A673 (cell line): ENCODE results near the gene PACRG. TPM values are rescaled to one million over a fixed set of nuclear protein-coding genes. Genes with fewer than 3 reads are reported as not detected.

Experiments
- BruUV-seq: library from RNA; stranded (reverse); fragments of 400-500 nt; replicated peaks from 2 replicates; lab custom pipeline; 2021; lab: Mats Ljungman, UMichigan
- CTCF ChIA-PET: fragments of 300-600 bp; sonication (Branson Sonifier 250); formaldehyde crosslinking; loops from one replicate; lab custom pipeline; 2022; ENCODE audit warnings: antibody characterized with exemption; lab: Charles Lee
- POLR2A ChIA-PET: fragments of 300-600 bp; sonication (Branson Sonifier 250); formaldehyde crosslinking; loops from one replicate; lab custom pipeline; 2022; ENCODE audit warnings: antibody characterized with exemption; ENCODE audit not compliant: low non-redundant PET; lab: Charles Lee
- DNase-seq: peaks from one replicate; pipeline ENCODE4 v3.0.0-alpha.2; 2015; ENCODE audit warnings: low spot score
- H3K27ac ChIP-seq: fragments of 200-600 bp; sonication (generic); 2 replicates; pipeline ENCODE4 v1.5.1; 2016; ENCODE audit warnings: mixed run types, low read depth, mild to moderate bottlenecking, mixed read lengths, antibody characterized with exemption, low read length; ENCODE audit not compliant: poor library complexity, severe bottlenecking
- H3K27me3 ChIP-seq: fragments of 200-600 bp; sonication (generic); replicated peaks from 2 replicates; pipeline ENCODE4 v1.6.1; 2017; ENCODE audit warnings: mixed run types, low read depth, mild to moderate bottlenecking, mixed read lengths, antibody characterized with exemption, low read length; ENCODE audit not compliant: insufficient read depth, poor library complexity
- H3K36me3 ChIP-seq: fragments of 200-600 bp; sonication (generic); 2 replicates; pipeline ENCODE4 v1.6.1; 2016; ENCODE audit warnings: mixed run types, mild to moderate bottlenecking, mixed read lengths, antibody characterized with exemption, low read length; ENCODE audit not compliant: insufficient read depth, poor library complexity, severe bottlenecking
- H3K4me1 ChIP-seq: fragments of 200-600 bp; sonication (generic); 2 replicates; pipeline ENCODE4 v1.6.1; 2017; ENCODE audit warnings: mixed run types, mild to moderate bottlenecking, mixed read lengths, antibody characterized with exemption, low read length; ENCODE audit not compliant: insufficient read depth, poor library complexity, severe bottlenecking
- H3K4me3 ChIP-seq: fragments of 200-600 bp; sonication (generic); 2 replicates; pipeline ENCODE4 v1.5.1; 2016; ENCODE audit warnings: low read depth, mixed run types, mild to moderate bottlenecking, mixed read lengths, low read length; ENCODE audit not compliant: poor library complexity, severe bottlenecking
- H3K9me3 ChIP-seq: fragments of 200-600 bp; sonication (generic); 2 replicates; pipeline ENCODE4 v1.6.1; 2016; ENCODE audit warnings: mixed run types, low read depth, mild to moderate bottlenecking, mixed read lengths, antibody characterized with exemption, low read length; ENCODE audit not compliant: poor library complexity, severe bottlenecking
- EZH2 ChIP-seq: fragments of 200-600 bp; sonication (generic); IDR thresholded peaks from 2 replicates; pipeline ENCODE4 v1.6.1; 2017; ENCODE audit warnings: borderline replicate concordance, low read depth, mild to moderate bottlenecking, mixed read lengths, antibody characterized with exemption, low read length; ENCODE audit not compliant: poor library complexity, severe bottlenecking
- intact Hi-C: fragments of 100-400 bp; cut with micrococcal nuclease; formaldehyde crosslinking; loops from one replicate; pipeline ENCODE4 v1.10.0; 2022; ENCODE audit not compliant: unreplicated experiment
- total RNA-seq: library from RNA; stranded (reverse); gene quantifications from 2 replicates; pipeline ENCODE4 v1.2.3, GENCODE V29; 2021
- TF ChIP-seq, protein P1 (sequence below): fragments of 300-800, 200-600 bp; sonication (generic); conservative IDR thresholded peaks from 2 replicates; pipeline ENCODE4 v1.5.1; 2017; ENCODE audit warnings: low read depth, mild to moderate bottlenecking, antibody characterized with exemption, low read length, moderate library complexity, mixed read lengths

The PACRG gene
- total RNA-seq, 1 experiment from 2014 or later = not detected

DNA sequence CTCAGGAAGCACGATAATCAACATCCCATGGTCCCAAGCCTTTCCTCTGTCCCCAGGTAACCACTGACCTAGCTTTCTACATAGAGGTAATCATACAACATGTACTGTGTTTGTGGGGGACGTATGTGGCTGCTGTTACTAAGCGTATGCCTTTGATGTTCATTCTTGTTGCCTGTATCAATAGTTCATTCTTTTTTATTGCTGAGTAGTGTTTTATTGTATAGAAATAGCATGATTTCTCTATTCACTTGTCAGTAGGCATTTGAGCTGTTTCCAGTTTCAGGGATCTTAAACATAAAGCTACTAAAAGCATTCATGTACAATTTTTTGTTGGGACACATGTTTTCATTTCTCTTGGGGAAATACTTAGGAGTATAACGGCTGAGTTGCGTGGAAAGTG is 185.4 kb downstream of the PACRG start:
- ChIA-PET POLR2A (no interaction called here), CTCF (no interaction called here)
- no peak overlapping the region for H3K27ac ChIP-seq
- no TSS peak for BruUV-seq
- TF ChIP-seq EZH2 = no peak
- TF ChIP-seq, protein P1, sequence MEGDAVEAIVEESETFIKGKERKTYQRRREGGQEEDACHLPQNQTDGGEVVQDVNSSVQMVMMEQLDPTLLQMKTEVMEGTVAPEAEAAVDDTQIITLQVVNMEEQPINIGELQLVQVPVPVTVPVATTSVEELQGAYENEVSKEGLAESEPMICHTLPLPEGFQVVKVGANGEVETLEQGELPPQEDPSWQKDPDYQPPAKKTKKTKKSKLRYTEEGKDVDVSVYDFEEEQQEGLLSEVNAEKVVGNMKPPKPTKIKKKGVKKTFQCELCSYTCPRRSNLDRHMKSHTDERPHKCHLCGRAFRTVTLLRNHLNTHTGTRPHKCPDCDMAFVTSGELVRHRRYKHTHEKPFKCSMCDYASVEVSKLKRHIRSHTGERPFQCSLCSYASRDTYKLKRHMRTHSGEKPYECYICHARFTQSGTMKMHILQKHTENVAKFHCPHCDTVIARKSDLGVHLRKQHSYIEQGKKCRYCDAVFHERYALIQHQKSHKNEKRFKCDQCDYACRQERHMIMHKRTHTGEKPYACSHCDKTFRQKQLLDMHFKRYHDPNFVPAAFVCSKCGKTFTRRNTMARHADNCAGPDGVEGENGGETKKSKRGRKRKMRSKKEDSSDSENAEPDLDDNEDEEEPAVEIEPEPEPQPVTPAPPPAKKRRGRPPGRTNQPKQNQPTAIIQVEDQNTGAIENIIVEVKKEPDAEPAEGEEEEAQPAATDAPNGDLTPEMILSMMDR = no peak
- no peak overlapping the region for H3K4me3 ChIP-seq
- no peaks in the 10 kb centered on the region for H3K9me3 ChIP-seq
- no peaks in the 10 kb centered on the region for H3K4me1 ChIP-seq
- H3K36me3 ChIP-seq = no peaks in the 10 kb centered on the region
- no peaks in the 10 kb centered on the region for H3K27me3 ChIP-seq
- intact Hi-C loops = no loop called here
- no peak for DNase-seq

DNA sequence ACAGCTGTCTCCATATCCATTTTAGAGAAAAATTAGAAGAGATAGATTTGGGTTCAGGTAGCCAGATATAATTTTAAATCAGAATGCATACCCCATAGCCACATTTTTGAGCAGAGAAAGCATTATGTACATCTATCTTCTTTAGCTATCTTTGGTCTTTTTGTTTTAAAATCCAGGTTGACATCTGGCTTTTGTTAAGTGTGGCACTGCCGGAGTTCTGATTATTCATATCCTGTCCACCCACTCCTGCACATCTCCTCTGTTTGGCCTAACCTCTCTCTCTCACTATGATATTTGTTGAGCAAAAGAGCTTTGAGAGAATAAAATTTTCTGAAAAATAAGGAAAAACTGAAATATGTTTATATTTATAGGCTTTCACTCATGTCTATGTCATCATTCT is 189.7 kb downstream of the PACRG start:
- ChIA-PET POLR2A (no interaction called here), CTCF (no interaction called here)
- Histone ChIP-seq H3K4me3 (no peak overlapping the region), H3K36me3 (no peaks in the 10 kb centered on the region), H3K4me1 (no peaks in the 10 kb centered on the region), H3K27ac (no peak overlapping the region), H3K9me3 (no peaks in the 10 kb centered on the region), H3K27me3 (no peaks in the 10 kb centered on the region)
- intact Hi-C loops = no loop called here
- TF ChIP-seq, protein P1 = no peak
- TF ChIP-seq EZH2 = no peak
- no peak for DNase-seq
- BruUV-seq = no TSS peak

DNA sequence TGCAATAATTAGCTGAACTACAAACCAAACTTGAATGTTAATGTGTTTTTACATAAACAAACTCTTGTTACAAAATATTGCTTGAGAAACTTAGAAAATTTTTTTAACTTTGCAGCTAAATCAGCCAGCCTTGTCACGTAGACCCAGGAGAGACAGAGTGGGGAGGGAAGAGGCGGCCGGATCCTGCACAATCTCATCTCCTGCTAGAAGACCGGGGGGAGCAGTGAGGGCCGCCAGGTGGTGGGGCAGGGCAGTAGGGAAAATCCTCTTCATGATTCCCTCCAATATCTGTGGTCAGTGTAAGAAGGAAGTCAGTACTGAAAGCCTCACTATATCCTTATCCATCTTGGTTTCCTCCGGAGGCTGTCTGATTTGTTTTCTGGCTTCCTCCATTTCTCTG is 193.3 kb downstream of the PACRG start:
- BruUV-seq = no TSS peak
- DNase-seq = no peak
- Histone ChIP-seq H3K27me3 (no peaks in the 10 kb centered on the region), H3K4me1 (no peaks in the 10 kb centered on the region), H3K27ac (no peak overlapping the region), H3K9me3 (peaks cover 8% of the 10 kb centered on the region), H3K36me3 (no peaks in the 10 kb centered on the region), H3K4me3 (no peak overlapping the region)
- TF ChIP-seq, protein P1 = no peak
- TF ChIP-seq EZH2 = no peak
- POLR2A ChIA-PET = no interaction called here
- CTCF ChIA-PET = no interaction called here
- intact Hi-C loops = no loop called here
